ENCODE data around the gene ARAP2.

- TF ChIP-seq, protein P1, sequence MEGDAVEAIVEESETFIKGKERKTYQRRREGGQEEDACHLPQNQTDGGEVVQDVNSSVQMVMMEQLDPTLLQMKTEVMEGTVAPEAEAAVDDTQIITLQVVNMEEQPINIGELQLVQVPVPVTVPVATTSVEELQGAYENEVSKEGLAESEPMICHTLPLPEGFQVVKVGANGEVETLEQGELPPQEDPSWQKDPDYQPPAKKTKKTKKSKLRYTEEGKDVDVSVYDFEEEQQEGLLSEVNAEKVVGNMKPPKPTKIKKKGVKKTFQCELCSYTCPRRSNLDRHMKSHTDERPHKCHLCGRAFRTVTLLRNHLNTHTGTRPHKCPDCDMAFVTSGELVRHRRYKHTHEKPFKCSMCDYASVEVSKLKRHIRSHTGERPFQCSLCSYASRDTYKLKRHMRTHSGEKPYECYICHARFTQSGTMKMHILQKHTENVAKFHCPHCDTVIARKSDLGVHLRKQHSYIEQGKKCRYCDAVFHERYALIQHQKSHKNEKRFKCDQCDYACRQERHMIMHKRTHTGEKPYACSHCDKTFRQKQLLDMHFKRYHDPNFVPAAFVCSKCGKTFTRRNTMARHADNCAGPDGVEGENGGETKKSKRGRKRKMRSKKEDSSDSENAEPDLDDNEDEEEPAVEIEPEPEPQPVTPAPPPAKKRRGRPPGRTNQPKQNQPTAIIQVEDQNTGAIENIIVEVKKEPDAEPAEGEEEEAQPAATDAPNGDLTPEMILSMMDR (conservative IDR thresholded peaks at IDR 0.05; ENCODE audit: low read depth, low read length): no peak
- TF ChIP-seq EZH2 (IDR thresholded peaks at IDR 0.05; ENCODE audit: low read length, unreplicated experiment) (no peak), EZH2phosphoT487 (IDR thresholded peaks at IDR 0.05; ENCODE audit: borderline replicate concordance, low read length) (no peak)
These were observed 66.4 kb downstream of the ARAP2 start for GRCh38 chr4:36177946-36178345.

Measured in PC-3 (cell line).